ENCODE measurements around the gene ATP9B.

The ATP9B gene

GRCh38 chr18:79401494-79402208 lies 332.5 kb downstream of the ATP9B start:
- DNase-seq, result no peak

GRCh38 chr18:79402209-79402576 lies 333.0 kb downstream of the ATP9B start:
- no peak for DNase-seq

- DNase-seq, result no peak
These were observed 334.0 kb downstream of the ATP9B start for GRCh38 chr18:79402977-79403722.

- no peak for DNase-seq
These were observed 334.8 kb downstream of the ATP9B start for GRCh38 chr18:79403723-79404566.

GRCh38 chr18:79404567-79404910 lies 335.3 kb downstream of the ATP9B start:
- DNase-seq, result no peak

GRCh38 chr18:79405019-79405780 lies 336.0 kb downstream of the ATP9B start:
- DNase-seq, result no peak

GRCh38 chr18:79405781-79406575 lies 336.8 kb downstream of the ATP9B start:
- peak; percentile 95 for DNase-seq

GRCh38 chr18:79406708-79407107 lies 337.5 kb downstream of the ATP9B start:
- no peak for DNase-seq

GRCh38 chr18:79409313-79409712 lies 340.1 kb downstream of the ATP9B start:
- DNase-seq, result no peak

- no peak for DNase-seq
These were observed 341.0 kb downstream of the ATP9B start for GRCh38 chr18:79410171-79410641.

- no peak for DNase-seq
These were observed 341.8 kb downstream of the ATP9B start for GRCh38 chr18:79410731-79411613.

- DNase-seq, result no peak
These were observed 342.7 kb downstream of the ATP9B start for GRCh38 chr18:79411614-79412526.

- DNase-seq, result no peak
These were observed 343.8 kb downstream of the ATP9B start for GRCh38 chr18:79413025-79413424.

GRCh38 chr18:79413426-79413825 lies 344.2 kb downstream of the ATP9B start:
- DNase-seq, result no peak

GRCh38 chr18:79413901-79414300 lies 344.7 kb downstream of the ATP9B start:
- DNase-seq, result no peak

- DNase-seq, result no peak
These were observed 347.0 kb downstream of the ATP9B start for GRCh38 chr18:79416022-79416676.

GRCh38 chr18:79416677-79417052 lies 347.5 kb downstream of the ATP9B start:
- no peak for DNase-seq

GRCh38 chr18:79418236-79418635 lies 349.0 kb downstream of the ATP9B start:
- DNase-seq, result no peak

- DNase-seq, result no peak
These were observed 349.4 kb downstream of the ATP9B start for GRCh38 chr18:79418642-79419041.
